ENCODE results near the gene PIH1D1. TPM values are rescaled to one million over a fixed set of nuclear protein-coding genes. Genes with fewer than 3 reads are reported as not detected.

PIH1D1 gene
- total and polyA plus RNA-seq, 2 of the 13 experiments (the other 11 are each of a cell fraction or from before 2014, with no cell fraction given), result 110 to 137 TPM

- TF ChIP-seq HNF1B (CRISPR knock-in tag; IDR thresholded peaks at IDR 0.05) (peak; percentile 90), CSRNP1 (CRISPR knock-in tag; IDR thresholded peaks at IDR 0.05) (0 out of 2 replicates have a peak, but pooled peaks have one; percentile 37), YEATS4 (CRISPR knock-in tag; IDR thresholded peaks at IDR 0.05; ENCODE audit: borderline replicate concordance) (peak; percentile 64), ZNF138 (CRISPR knock-in tag; IDR thresholded peaks at IDR 0.05; ENCODE audit: low read depth) (0 out of 2 replicates have a peak, but pooled peaks have one; percentile 49), IRX3 (CRISPR knock-in tag; IDR thresholded peaks at IDR 0.05; ENCODE audit: borderline replicate concordance, low read depth) (peak; percentile 26; the same call in 1 of the 2 replicates), CCDC6 (CRISPR knock-in tag; IDR thresholded peaks at IDR 0.05) (0 out of 2 replicates have a peak, but pooled peaks have one; percentile 64), PHF8 (CRISPR knock-in tag; IDR thresholded peaks at IDR 0.05) (peak; percentile 82), PRDM10 (CRISPR knock-in tag; IDR thresholded peaks at IDR 0.05; ENCODE audit: low read depth) (peak; percentile 48; the same call in 1 of the 2 replicates), ZNF768 (CRISPR knock-in tag; IDR thresholded peaks at IDR 0.05) (peak; percentile 25; the same call in 1 of the 2 replicates), BCL3 (CRISPR knock-in tag; IDR thresholded peaks at IDR 0.05) (peak; percentile 38; the same call in 1 of the 2 replicates), PAWR (CRISPR knock-in tag; IDR thresholded peaks at IDR 0.05; ENCODE audit: borderline replicate concordance) (no peak), NR0B2 (CRISPR knock-in tag; IDR thresholded peaks at IDR 0.05) (0 out of 2 replicates have a peak, but pooled peaks have one; percentile 27), HMGXB4 (CRISPR knock-in tag; IDR thresholded peaks at IDR 0.05; ENCODE audit: borderline replicate concordance in 1 of 2, low read depth in 1 of 2) (peak; percentile 59 to 88; a peak in 3 of 4 replicates), PPARG (CRISPR knock-in tag; conservative IDR thresholded peaks at IDR 0.05) (no peak), CHD2 (IDR thresholded peaks at IDR 0.05; ENCODE audit: low read depth, low read length) (peak; percentile 94)
Observed at GRCh38 chr19:49451430-49452181, at the start of gene PIH1D1 (continued).
